WTC11 (cell line): ENCODE data around the gene CD2BP2.

Source experiments
- CREB1 ChIP-seq: sonication (generic); formaldehyde crosslinking; IDR thresholded peaks from 2 replicates; pipeline ENCODE4 v1.8.0; 2023; ENCODE audit warnings: mild to moderate bottlenecking, missing genetic modification reagents
- MXD4 ChIP-seq: fragments of 250-450 bp; sonication (Bioruptor Pico); IDR thresholded peaks from 2 replicates; pipeline ENCODE4 v1.8.0; 2021; ENCODE audit warnings: mild to moderate bottlenecking, moderate library complexity, borderline replicate concordance
- NR3C1 ChIP-seq: sonication (generic); formaldehyde crosslinking; conservative IDR thresholded peaks from 2 replicates; pipeline ENCODE4 v1.8.1; 2023; ENCODE audit warnings: low read depth, mild to moderate bottlenecking, missing genetic modification reagents
- ZNF219 ChIP-seq: sonication (generic); formaldehyde crosslinking; IDR thresholded peaks from 2 replicates; pipeline ENCODE4 v1.8.0; 2023; ENCODE audit warnings: missing genetic modification reagents, mild to moderate bottlenecking, borderline replicate concordance
- TF ChIP-seq, protein P1 (sequence below): fragments of 200-600 bp; IDR thresholded peaks from 2 replicates; pipeline ENCODE4 v1.8.0; 2022; ENCODE audit warnings: antibody characterized with exemption
- TF ChIP-seq, protein P2 (sequence below): sonication (generic); formaldehyde crosslinking; IDR thresholded peaks from 2 replicates; pipeline ENCODE4 v1.8.0; 2023; ENCODE audit warnings: missing genetic modification reagents
- TF ChIP-seq, protein P3 (sequence below): sonication (generic); formaldehyde crosslinking; conservative IDR thresholded peaks from 2 replicates; pipeline ENCODE4 v1.8.1; 2022; ENCODE audit warnings: mild to moderate bottlenecking, missing genetic modification reagents
- TF ChIP-seq, protein P4 (sequence below): sonication (generic); formaldehyde crosslinking; IDR thresholded peaks from 2 replicates; pipeline ENCODE4 v1.8.0; 2022; ENCODE audit warnings: mild to moderate bottlenecking, missing genetic modification reagents
- TF ChIP-seq, protein P5 (sequence below): sonication (generic); formaldehyde crosslinking; IDR thresholded peaks from 2 replicates; pipeline ENCODE4 v1.8.1; 2023; ENCODE audit warnings: mild to moderate bottlenecking, moderate library complexity, missing genetic modification reagents
- TF ChIP-seq, protein P6 (sequence below): sonication (generic); formaldehyde crosslinking; IDR thresholded peaks from 2 replicates; pipeline ENCODE4 v1.8.0; 2022; ENCODE audit warnings: mild to moderate bottlenecking, missing genetic modification reagents

DNA sequence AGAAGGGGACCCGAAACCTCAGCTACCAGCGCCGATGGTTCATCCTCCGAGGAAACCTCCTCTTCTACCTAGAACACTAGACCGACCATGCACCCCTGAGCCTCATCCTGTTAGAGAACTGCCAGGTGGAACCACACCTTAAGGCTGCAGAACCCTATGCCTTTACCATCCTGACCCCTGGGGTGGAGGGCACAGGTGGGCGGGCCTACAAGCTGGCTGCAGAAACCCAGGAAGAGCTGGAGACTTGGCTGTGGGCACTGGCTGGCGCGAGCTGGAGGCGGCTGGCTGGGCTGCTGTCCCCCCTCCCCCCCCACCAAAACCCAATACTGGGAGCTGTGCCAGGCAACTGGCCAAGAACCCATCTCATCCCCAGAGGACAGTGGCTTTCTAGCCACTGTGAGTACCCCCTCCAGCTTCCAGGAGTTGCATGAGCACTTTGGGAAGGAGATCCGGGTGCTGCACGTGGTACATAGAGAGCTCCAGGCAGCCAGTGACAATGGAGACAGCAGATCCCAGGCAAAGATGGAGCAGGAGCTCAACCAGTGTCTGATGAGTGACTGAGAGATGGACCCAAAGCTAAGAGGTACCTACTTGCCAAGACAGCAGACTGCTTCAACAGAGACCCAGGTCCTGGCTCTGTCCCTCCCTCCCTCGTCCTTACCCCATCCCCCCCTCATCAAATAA, 1.4 kb upstream of the CD2BP2 start:
- TF ChIP-seq CREB1 (no peak), NR3C1 (no peak), MXD4 (CRISPR knock-in tag) (no peak), ZNF219 (no peak)
- TF ChIP-seq, protein P1, sequence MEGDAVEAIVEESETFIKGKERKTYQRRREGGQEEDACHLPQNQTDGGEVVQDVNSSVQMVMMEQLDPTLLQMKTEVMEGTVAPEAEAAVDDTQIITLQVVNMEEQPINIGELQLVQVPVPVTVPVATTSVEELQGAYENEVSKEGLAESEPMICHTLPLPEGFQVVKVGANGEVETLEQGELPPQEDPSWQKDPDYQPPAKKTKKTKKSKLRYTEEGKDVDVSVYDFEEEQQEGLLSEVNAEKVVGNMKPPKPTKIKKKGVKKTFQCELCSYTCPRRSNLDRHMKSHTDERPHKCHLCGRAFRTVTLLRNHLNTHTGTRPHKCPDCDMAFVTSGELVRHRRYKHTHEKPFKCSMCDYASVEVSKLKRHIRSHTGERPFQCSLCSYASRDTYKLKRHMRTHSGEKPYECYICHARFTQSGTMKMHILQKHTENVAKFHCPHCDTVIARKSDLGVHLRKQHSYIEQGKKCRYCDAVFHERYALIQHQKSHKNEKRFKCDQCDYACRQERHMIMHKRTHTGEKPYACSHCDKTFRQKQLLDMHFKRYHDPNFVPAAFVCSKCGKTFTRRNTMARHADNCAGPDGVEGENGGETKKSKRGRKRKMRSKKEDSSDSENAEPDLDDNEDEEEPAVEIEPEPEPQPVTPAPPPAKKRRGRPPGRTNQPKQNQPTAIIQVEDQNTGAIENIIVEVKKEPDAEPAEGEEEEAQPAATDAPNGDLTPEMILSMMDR = no peak
- TF ChIP-seq, protein P2, sequence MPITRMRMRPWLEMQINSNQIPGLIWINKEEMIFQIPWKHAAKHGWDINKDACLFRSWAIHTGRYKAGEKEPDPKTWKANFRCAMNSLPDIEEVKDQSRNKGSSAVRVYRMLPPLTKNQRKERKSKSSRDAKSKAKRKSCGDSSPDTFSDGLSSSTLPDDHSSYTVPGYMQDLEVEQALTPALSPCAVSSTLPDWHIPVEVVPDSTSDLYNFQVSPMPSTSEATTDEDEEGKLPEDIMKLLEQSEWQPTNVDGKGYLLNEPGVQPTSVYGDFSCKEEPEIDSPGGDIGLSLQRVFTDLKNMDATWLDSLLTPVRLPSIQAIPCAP (CRISPR knock-in tag) = no peak
- TF ChIP-seq, protein P3, sequence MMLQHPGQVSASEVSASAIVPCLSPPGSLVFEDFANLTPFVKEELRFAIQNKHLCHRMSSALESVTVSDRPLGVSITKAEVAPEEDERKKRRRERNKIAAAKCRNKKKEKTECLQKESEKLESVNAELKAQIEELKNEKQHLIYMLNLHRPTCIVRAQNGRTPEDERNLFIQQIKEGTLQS (CRISPR knock-in tag) = no peak
- TF ChIP-seq, protein P4, sequence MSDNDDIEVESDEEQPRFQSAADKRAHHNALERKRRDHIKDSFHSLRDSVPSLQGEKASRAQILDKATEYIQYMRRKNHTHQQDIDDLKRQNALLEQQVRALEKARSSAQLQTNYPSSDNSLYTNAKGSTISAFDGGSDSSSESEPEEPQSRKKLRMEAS (CRISPR knock-in tag) = no peak
- TF ChIP-seq, protein P5, sequence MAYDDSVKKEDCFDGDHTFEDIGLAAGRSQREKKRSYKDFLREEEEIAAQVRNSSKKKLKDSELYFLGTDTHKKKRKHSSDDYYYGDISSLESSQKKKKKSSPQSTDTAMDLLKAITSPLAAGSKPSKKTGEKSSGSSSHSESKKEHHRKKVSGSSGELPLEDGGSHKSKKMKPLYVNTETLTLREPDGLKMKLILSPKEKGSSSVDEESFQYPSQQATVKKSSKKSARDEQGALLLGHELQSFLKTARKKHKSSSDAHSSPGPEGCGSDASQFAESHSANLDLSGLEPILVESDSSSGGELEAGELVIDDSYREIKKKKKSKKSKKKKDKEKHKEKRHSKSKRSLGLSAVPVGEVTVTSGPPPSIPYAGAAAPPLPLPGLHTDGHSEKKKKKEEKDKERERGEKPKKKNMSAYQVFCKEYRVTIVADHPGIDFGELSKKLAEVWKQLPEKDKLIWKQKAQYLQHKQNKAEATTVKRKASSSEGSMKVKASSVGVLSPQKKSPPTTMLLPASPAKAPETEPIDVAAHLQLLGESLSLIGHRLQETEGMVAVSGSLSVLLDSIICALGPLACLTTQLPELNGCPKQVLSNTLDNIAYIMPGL (CRISPR knock-in tag) = no peak
- TF ChIP-seq, protein P6, sequence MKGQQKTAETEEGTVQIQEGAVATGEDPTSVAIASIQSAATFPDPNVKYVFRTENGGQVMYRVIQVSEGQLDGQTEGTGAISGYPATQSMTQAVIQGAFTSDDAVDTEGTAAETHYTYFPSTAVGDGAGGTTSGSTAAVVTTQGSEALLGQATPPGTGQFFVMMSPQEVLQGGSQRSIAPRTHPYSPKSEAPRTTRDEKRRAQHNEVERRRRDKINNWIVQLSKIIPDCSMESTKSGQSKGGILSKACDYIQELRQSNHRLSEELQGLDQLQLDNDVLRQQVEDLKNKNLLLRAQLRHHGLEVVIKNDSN (CRISPR knock-in tag) = no peak
